ENCODE data around the gene PHF12. TPM values are rescaled to one million over a fixed set of nuclear protein-coding genes. Genes with fewer than 3 reads are reported as not detected.

PHF12 gene
- polyA plus RNA-seq, 1 experiment = 16.5 TPM

DNA sequence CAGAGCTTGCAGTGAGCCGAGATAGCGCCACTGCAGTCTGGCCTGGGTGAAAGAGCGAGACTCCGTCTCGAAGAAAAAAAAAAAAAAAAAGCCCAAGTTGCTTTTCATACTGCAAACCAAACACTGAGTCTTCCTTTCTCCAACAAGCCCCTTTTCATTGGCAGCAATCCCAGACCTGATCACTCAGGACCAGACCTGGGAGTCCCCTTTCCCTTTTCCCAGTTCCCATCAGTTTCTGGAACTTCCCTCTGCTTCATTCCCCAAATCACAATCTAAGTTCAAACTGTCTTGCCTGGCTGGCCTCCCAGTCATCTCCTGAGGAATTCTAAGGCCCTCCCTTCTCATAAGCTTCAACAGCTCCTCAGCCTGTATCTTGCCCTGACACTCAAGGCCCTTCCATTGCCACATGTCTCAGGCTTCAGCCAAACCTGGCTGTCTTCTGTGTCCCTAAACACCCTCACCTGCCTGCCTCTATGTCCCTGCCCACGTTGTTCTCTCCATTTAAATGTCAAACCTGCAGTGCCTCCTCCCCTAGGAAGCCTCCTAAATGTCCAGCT is 11.8 kb upstream of the PHF12 start:
- POLR2A ChIA-PET = interaction anchor here (0.7 kb wide), 1 partner anchor 345 kb away, joined by 19 read pairs; no protein-coding TSS in a partner anchor
- peaks cover 1% of the 10 kb centered on the region; the same call in 1 of the 2 replicates for H3K27me3 ChIP-seq (ENCODE audit: control insufficient read depth, insufficient read depth, low read length)
- no peak for DNase-seq (ENCODE audit: low read depth)
- CTCF ChIA-PET = interaction anchor here (1.2 to 10.0 kb wide), 4 partner anchors 9 to 187 kb away, joined by 3 to 432 read pairs (median 48); partner anchors contain the start of gene PHF12
- no peaks in the 10 kb centered on the region for H3K36me3 ChIP-seq (ENCODE audit: control insufficient read depth, insufficient read depth, low read length)
- H3K4me3 ChIP-seq (ENCODE audit: low read depth, low read length) = no peak overlapping the region
- no peak for TF ChIP-seq CTCF (IDR thresholded peaks at IDR 0.05; ENCODE audit: insufficient read depth, low read depth, low read length)

DNA sequence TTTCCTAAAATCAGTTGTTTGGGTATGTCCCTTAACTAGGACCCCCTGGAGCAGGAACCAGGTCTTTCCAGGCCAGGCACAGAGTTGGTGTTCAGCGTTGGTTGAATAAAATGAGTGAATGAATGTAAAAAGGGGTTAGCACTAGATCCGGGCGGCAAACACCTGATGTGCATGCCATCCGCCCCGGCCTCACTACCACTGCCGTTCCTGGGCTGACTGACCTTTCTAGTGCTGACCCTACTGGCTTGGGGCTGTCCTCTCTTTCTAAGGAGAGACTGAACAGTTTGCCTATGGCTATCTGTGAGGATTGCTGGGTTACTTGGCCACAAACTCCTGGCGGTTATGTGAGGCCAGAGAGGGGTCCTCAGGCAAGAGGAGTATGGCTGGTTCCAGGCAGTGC is 10.1 kb upstream of the PHF12 start:
- H3K4me3 ChIP-seq (ENCODE audit: low read depth, low read length) = no peak overlapping the region
- H3K27me3 ChIP-seq (ENCODE audit: control insufficient read depth, insufficient read depth, low read length) = no peaks in the 10 kb centered on the region
- ChIA-PET CTCF (interaction anchor here (0.7 to 10.0 kb wide), 4 partner anchors 7 to 162 kb away, joined by 3 to 432 read pairs (median 48); partner anchors contain the start of gene PHF12), POLR2A (no interaction called here)
- no peak for TF ChIP-seq CTCF (IDR thresholded peaks at IDR 0.05; ENCODE audit: insufficient read depth, low read depth, low read length)
- DNase-seq (ENCODE audit: low read depth) = no peak
- no peaks in the 10 kb centered on the region for H3K36me3 ChIP-seq (ENCODE audit: control insufficient read depth, insufficient read depth, low read length)

DNA sequence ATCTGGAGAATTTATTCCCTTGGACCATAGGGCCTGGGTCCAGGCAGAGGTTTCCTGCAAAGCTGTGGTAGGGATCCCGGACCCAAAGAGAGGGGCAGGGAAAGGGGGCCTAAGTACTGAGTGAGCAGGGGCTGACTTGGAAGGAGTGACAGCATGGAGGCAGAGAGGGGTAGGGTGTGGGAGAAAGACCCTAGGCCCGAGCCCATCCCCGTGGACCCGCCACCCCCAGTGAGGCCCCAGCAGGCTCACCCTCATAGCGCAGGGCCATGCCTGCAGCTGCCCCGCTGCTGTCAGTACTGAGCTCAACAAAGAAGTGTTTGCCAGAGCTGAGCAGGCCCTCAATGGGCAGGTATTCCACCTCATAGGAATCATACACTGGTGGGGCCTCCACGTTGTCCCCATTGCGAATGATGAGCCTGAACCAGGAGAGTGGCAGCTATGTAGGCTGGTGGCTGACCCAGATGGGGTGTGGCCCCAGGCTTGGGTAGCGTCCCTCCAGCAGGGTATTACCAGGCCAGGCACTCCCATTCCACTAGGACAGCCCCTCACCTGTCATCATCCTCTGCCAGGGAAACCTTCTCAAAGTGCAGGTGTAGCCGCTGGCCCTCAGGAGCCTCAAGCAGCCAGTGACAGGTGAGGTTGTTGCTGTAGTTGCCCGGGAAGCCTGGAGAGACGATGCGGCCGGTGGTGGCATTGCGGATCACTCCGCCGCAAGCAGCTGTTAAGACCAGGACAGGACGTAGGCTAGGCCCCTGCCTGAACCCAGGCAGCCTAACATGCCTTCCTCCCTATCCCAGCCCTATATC is 9.1 kb upstream of the PHF12 start:
- no peak overlapping the region for H3K4me3 ChIP-seq (ENCODE audit: low read depth, low read length)
- H3K27me3 ChIP-seq (ENCODE audit: control insufficient read depth, insufficient read depth, low read length) = no peaks in the 10 kb centered on the region
- POLR2A ChIA-PET = no interaction called here
- no peaks in the 10 kb centered on the region for H3K36me3 ChIP-seq (ENCODE audit: control insufficient read depth, insufficient read depth, low read length)
- CTCF ChIA-PET = interaction anchor here (10.0 kb wide), 1 partner anchor 154 kb away, joined by 432 read pairs; no protein-coding TSS in a partner anchor
- DNase-seq (ENCODE audit: low read depth) = no peak
- TF ChIP-seq CTCF (IDR thresholded peaks at IDR 0.05; ENCODE audit: insufficient read depth, low read depth, low read length) = no peak

- ChIA-PET POLR2A (no interaction called here), CTCF (interaction anchor here (10.0 kb wide), 1 partner anchor 155 kb away, joined by 432 read pairs; no protein-coding TSS in a partner anchor)
- H3K27me3 ChIP-seq (ENCODE audit: control insufficient read depth, insufficient read depth, low read length) = no peaks in the 10 kb centered on the region
- no peak for DNase-seq (ENCODE audit: low read depth)
- H3K4me3 ChIP-seq (ENCODE audit: low read depth, low read length) = no peak overlapping the region
- no peaks in the 10 kb centered on the region for H3K36me3 ChIP-seq (ENCODE audit: control insufficient read depth, insufficient read depth, low read length)
- no peak for TF ChIP-seq CTCF (IDR thresholded peaks at IDR 0.05; ENCODE audit: insufficient read depth, low read depth, low read length)
Observed at GRCh38 chr17:28959471-28959871, 8.2 kb upstream of the PHF12 start.

GRCh38 chr17:28958820-28959455 is 7.6 kb upstream of the PHF12 start:
- ChIA-PET POLR2A (no interaction called here), CTCF (interaction anchor here (2.5 to 10.0 kb wide), 2 partner anchors 156 to 232 kb away, joined by 8 to 432 read pairs; partner anchors contain the start of gene TLCD1)
- TF ChIP-seq CTCF (IDR thresholded peaks at IDR 0.05; ENCODE audit: insufficient read depth, low read depth, low read length) = no peak
- H3K36me3 ChIP-seq (ENCODE audit: control insufficient read depth, insufficient read depth, low read length) = no peaks in the 10 kb centered on the region
- DNase-seq (ENCODE audit: low read depth) = no peak
- no peak overlapping the region for H3K4me3 ChIP-seq (ENCODE audit: low read depth, low read length)
- no peaks in the 10 kb centered on the region for H3K27me3 ChIP-seq (ENCODE audit: control insufficient read depth, insufficient read depth, low read length)

Data from BJ (cell line).